Aortic smooth muscle cell (primary cell): ENCODE measurements around the gene LAMA5. TPM values are rescaled to one million over a fixed set of nuclear protein-coding genes. Genes with fewer than 3 reads are reported as not detected.

ENCODE experiments used
- total RNA-seq: library from RNA; depleted of rRNA; stranded (reverse); fragments of >200 nt; gene quantifications from 2 replicates; pipeline ENCODE4 v1.2.3, GENCODE V29; 2014

The LAMA5 gene, protein sequence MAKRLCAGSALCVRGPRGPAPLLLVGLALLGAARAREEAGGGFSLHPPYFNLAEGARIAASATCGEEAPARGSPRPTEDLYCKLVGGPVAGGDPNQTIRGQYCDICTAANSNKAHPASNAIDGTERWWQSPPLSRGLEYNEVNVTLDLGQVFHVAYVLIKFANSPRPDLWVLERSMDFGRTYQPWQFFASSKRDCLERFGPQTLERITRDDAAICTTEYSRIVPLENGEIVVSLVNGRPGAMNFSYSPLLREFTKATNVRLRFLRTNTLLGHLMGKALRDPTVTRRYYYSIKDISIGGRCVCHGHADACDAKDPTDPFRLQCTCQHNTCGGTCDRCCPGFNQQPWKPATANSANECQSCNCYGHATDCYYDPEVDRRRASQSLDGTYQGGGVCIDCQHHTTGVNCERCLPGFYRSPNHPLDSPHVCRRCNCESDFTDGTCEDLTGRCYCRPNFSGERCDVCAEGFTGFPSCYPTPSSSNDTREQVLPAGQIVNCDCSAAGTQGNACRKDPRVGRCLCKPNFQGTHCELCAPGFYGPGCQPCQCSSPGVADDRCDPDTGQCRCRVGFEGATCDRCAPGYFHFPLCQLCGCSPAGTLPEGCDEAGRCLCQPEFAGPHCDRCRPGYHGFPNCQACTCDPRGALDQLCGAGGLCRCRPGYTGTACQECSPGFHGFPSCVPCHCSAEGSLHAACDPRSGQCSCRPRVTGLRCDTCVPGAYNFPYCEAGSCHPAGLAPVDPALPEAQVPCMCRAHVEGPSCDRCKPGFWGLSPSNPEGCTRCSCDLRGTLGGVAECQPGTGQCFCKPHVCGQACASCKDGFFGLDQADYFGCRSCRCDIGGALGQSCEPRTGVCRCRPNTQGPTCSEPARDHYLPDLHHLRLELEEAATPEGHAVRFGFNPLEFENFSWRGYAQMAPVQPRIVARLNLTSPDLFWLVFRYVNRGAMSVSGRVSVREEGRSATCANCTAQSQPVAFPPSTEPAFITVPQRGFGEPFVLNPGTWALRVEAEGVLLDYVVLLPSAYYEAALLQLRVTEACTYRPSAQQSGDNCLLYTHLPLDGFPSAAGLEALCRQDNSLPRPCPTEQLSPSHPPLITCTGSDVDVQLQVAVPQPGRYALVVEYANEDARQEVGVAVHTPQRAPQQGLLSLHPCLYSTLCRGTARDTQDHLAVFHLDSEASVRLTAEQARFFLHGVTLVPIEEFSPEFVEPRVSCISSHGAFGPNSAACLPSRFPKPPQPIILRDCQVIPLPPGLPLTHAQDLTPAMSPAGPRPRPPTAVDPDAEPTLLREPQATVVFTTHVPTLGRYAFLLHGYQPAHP (N-terminal part only)
- 112 and 157 TPM in 2 replicates for total RNA-seq

DNA sequence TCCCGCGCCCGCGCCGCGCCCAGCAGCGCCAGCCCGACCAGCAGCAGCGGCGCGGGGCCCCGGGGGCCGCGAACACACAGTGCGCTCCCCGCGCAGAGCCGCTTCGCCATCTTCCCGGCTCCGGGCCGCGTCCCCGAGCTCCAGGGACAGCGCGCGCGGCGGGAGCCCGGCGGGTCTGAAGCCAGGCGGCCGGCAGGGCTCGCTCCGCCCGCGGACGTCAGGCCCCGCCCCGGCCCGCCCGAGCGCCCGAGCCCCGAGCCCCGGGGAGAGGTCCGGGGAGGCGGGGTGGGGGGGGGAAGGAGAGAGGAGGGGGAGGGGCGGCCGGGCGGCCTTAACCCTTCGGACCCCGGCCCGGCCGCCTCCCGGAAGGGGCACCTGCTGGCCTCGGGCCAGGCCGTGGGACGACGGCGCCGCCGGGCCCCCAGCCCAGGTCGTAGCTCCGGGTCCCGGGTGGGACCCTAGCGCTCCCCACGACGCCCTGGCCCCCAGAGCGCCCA lies at the start of gene LAMA5:
Gene LAMA5 (minus strand): TSS at position 177 of the 497 bp plus-strand sequence. CDS start 67 bp downstream, at position 110.

DNA sequence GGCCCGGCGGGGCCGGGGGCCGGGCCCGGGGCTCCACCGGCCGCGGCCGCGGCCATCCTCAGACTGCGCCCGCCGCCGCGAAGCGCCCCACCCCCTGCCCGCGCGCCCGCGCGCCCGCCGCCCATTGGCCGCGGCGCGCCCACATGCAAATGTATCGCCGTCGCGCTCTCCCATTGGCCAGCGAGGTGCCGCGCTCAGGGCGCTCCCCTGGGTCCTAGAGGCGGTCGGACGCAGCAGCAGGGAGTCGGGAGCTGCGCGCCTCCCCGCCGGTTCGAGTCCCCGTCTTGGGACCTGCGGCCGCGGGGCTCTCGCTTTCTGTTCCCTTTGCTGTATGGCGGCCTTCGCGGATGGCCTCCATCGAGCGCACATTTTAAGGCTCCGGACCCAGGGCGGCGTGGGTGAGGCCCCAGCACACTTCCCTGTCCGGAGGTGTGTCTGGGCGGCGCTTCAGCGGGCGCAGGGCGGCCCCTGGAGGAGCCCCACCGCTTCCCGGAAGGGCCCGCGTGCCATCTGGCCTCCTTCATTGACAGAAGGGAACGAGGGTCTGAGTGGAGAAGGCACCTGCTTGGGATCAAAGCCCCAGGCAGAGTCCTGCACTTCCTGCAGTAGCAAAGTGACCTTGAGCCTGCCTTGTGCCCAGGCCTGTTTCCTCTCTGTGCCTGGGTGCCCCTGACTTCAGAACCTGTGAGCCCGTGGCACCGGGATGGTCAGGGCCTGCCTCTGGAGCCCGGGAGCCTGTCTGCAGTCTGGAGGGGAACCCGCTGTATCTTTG lies 40.3 kb upstream of the LAMA5 start, which contains the start of gene CABLES2:
Gene CABLES2 (minus strand): TSS at position 65 of the 772 bp plus-strand sequence. CDS start 9 bp downstream, at position 56.

DNA sequence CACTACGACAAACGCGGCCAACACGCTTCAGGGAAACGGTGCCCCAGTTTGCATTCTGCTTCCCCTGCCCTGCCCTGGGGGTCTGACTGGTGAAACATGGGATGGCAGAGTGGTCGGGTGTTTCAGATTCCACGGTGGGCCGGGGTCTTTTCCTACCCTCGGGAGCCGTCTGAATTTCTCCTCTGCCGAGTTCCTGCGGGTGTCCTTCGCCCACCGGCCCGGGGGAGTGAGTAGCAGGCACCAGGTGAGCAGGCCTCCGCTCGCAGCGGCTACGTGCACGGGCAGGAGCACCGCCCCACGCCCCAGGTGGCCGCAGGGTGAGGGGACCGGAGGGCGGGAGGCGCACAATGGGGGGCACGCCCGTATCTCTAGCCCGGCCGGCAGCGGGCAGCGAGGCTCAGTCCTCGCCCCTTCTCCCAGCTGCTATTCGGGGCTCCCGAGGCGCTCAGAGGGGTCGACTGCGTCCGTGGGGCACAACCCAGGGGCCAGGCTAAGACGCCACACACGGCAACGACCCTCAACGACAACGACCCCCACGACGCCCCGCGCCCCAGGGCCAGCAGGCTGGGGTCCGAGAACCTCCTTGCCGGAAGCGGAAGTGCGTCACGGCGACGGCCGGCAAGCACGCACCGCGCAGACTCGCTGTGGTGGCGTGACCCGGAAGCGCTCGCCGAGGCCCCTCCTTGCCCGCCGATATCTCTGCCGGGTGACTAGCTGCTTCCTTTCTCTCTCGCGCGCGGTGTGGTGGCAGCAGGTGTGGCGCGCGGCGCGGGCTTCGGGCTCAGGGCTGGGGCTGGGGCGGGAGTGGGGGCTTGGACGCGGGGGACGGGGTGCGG lies 19.5 kb upstream of the LAMA5 start, which contains the start of gene RPS21:
Gene RPS21 (plus strand): TSS at position 721 of the 836 bp plus-strand sequence. CDS start 236 bp downstream, outside the sequence.

DNA sequence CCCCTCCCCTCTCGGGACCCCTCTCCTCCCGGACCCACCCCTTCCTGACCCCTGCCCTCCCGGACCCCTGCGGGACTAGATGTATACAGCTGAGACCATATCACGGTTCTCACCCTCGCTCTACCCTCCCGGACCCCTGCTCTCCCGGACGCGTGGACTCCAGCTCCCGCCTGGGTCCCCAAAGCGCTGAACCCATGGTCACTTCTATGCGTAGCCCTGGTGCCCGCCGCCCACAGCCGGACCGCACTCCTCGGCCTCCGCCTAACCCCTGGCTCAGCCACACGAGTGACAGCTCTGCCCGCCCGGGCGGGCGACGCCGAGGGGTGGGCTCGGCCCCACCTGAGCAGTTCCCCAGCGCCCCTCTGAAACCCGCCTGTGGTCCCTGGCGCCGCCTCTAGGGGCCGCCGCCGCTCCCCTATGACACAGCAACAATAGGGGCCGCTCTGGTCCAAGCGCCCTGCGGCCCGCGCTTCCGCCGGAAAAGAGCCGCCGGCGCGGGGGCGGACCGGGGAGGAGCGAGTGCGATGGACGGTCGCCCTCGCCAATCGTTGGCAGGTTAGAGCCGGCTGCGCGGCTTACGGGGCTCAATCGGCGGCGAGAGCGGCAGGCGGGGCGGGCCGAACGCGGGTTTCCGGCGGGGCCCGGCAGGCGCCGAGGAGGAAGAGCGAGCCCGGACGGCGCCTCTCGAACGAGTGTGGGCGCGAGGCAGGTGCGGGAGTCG lies 64.6 kb downstream of the LAMA5 start, which contains the start of gene ADRM1:
Gene ADRM1 (plus strand): TSS at position 657 of the 721 bp plus-strand sequence. CDS start 572 bp downstream, outside the sequence.

Other genes starting within 250 kb of the LAMA5 start
- gene LSM14B, start 244.8 kb downstream of the LAMA5 start, total RNA-seq, result 32.6 and 34.2 TPM in 2 replicates
- 364 and 414 TPM in 2 replicates for gene PSMA7, start 223.9 kb downstream of the LAMA5 start, total RNA-seq
- gene SS18L1, start 223.5 kb downstream of the LAMA5 start, total RNA-seq, result 7.5 and 7.8 TPM in 2 replicates
- 16.4 and 19.3 TPM in 2 replicates for gene MTG2, start 184.3 kb downstream of the LAMA5 start, total RNA-seq
- gene HRH3, start 147.0 kb downstream of the LAMA5 start, total RNA-seq, result not detected in 2 replicates
- 29.6 and 29.8 TPM in 2 replicates for gene OSBPL2, start 128.8 kb downstream of the LAMA5 start, total RNA-seq
- gene ADRM1, start 64.3 kb downstream of the LAMA5 start, total RNA-seq, result 81.4 and 101 TPM in 2 replicates
- 674 and 1,016 TPM in 2 replicates for gene RPS21, start 19.8 kb upstream of the LAMA5 start, total RNA-seq
- 0.66 and 0.68 TPM in 2 replicates for gene CABLES2, start 40.0 kb upstream of the LAMA5 start, total RNA-seq
- gene RBBP8NL, start 60.2 kb upstream of the LAMA5 start, total RNA-seq, result not detected in 2 replicates
- gene GATA5, start 108.7 kb upstream of the LAMA5 start, total RNA-seq, result 0.93 and 1.3 TPM in 2 replicates